T-helper 1 cell treated with Interleukin-12 subunit alpha and Interleukin-12 subunit beta and Interleukin-4 antibody, amounts not matched to agents 30 μg/mL and 1 μg/mL, for 36 hours (primary cell): ENCODE results near the gene FCRLA.

Experiments used
- H3K27ac Mint-ChIP-seq: one replicate; pipeline ENCODE4 v1.8.0; 2021; ENCODE audit warnings: mild to moderate bottlenecking, mixed read lengths
- H3K27me3 Mint-ChIP-seq: one replicate; pipeline ENCODE4 v1.8.0; 2021; ENCODE audit warnings: low read depth, mixed read lengths
- H3K36me3 Mint-ChIP-seq: one replicate; pipeline ENCODE4 v1.8.0; 2021; ENCODE audit warnings: low read depth, mixed read lengths
- H3K4me1 Mint-ChIP-seq: one replicate; pipeline ENCODE4 v1.8.0; 2021; ENCODE audit warnings: low read depth, mixed read lengths
- H3K4me3 Mint-ChIP-seq: one replicate; pipeline ENCODE4 v1.8.0; 2021; ENCODE audit warnings: mild to moderate bottlenecking, moderate library complexity, mixed read lengths
- H3K9me3 Mint-ChIP-seq: one replicate; pipeline ENCODE4 v1.8.0; 2021; ENCODE audit warnings: mixed read lengths

Gene FCRLA

DNA sequence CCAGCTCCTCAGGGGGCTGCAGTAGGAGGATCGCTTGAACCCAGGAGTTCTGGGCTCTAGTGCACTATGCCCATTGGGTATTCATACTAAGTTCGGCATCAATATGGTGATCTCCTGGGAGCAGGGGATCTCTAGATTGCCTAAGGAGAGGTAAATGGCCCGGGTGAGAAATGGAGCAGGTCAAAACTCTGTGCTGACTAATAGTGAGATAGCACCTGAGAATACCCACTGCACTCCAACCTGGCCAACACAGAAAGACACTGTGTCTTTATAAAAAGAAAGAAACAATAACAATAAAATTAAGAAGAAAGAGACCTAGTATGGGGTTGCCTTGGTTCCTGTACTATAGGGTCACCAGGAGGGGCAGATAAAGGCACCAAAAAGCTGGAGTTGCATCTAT, 28.8 kb downstream of the FCRLA start:
- H3K9me3 Mint-ChIP-seq: no peaks in the 10 kb centered on the region
- no peak overlapping the region for H3K4me3 Mint-ChIP-seq
- no peak overlapping the region for H3K27ac Mint-ChIP-seq
- peaks cover 73% of the 10 kb centered on the region for H3K27me3 Mint-ChIP-seq
- no peaks in the 10 kb centered on the region for H3K36me3 Mint-ChIP-seq
- peaks cover 15% of the 10 kb centered on the region for H3K4me1 Mint-ChIP-seq

GRCh38 chr1:161736335-161736969, 29.4 kb downstream of the FCRLA start:
- H3K9me3 Mint-ChIP-seq: no peaks in the 10 kb centered on the region
- no peaks in the 10 kb centered on the region for H3K36me3 Mint-ChIP-seq
- H3K27ac Mint-ChIP-seq: no peak overlapping the region
- H3K27me3 Mint-ChIP-seq: peaks cover 68% of the 10 kb centered on the region
- H3K4me3 Mint-ChIP-seq: no peak overlapping the region
- peaks cover 18% of the 10 kb centered on the region for H3K4me1 Mint-ChIP-seq

DNA sequence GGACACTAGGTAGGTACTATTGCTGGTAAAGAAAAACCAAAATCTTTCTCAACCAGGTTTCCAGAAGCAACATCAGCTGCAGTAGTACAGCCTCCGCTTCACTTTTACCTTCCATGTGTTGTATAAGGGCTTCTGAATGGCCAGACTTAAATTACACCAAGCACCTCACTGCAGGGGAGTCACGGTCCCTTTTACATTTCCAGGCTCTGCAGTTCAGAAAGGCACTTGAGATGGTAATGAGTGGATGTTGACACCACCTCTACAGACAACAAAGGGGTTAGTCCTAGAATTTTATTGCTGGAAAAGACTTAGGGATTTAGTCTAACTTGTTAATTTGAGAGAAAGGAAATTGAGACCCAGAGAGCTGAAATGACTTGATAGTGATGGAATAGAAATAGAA, 30.6 kb downstream of the FCRLA start:
- H3K4me3 Mint-ChIP-seq: no peak overlapping the region
- H3K36me3 Mint-ChIP-seq: no peaks in the 10 kb centered on the region
- H3K4me1 Mint-ChIP-seq: peaks cover 18% of the 10 kb centered on the region
- H3K9me3 Mint-ChIP-seq: no peaks in the 10 kb centered on the region
- no peak overlapping the region for H3K27ac Mint-ChIP-seq
- H3K27me3 Mint-ChIP-seq: peaks cover 60% of the 10 kb centered on the region

DNA sequence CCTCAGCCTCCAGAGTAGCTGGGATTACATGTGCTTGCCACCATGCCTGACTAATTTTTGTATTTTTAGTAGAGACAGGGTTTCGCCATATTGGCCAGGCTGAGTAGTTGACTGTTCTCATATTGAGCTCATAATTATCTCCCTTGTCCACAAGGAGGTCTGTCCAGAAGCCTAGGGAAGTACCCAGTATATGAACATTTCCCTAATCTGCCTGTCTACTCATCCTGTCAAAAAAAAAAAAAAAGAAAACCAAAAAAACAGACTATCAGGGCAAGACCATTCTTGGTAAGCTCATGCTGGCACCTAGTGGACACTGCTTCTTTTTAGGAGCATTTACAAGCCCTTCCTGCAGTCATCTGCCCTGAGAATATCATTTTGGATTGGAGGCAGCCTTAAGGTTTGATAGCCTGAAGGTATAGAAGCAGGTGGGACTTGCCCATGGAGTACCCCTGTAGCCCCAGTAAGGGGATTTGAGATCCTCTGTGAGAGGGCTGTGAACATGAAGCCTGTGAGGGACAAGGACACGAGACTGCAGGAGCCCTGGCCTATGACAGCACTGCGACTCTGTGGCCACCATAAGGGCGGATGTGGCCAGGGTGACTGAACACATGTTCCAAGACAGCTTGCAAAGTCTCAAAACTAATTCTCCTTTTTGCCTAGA, 31.7 kb downstream of the FCRLA start:
- Mint-ChIP-seq H3K27ac (peak overlapping the region; percentile 50), H3K9me3 (no peaks in the 10 kb centered on the region), H3K36me3 (no peaks in the 10 kb centered on the region), H3K4me3 (no peak overlapping the region), H3K27me3 (peaks cover 52% of the 10 kb centered on the region), H3K4me1 (peaks cover 19% of the 10 kb centered on the region)

DNA sequence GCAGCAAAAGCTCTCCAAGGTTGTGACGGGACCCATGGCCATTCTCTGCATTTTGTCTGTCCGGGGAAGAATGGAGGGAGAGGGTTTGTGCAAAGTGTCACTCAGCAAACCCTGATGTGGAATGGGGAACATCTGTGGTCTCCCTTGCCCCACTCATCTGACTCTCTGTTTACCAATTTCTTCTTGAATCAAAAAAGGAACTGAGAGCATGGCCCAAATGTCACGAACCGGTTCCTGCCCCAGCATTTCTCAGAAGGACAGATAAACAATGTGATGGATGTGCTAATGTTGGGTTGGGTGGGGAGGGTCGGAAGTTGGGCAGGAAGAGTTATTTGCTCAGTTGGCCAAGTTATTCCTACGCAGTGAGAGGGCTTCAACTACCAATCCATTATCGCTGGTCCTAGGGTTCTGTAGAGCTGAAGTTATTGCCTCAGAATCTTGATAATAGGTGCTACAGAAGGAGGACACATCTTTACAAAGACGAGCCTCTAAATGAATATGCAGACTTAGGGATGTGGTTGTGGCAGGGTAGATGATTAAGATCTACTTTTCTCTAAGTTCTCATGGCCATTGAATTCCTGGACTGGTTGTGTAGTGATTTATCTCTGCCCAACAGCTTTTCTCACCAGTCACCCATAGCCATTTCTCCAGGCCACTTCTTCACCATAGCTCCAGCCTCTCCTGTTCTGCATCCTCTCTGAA, 33.0 kb downstream of the FCRLA start:
- Mint-ChIP-seq H3K9me3 (no peaks in the 10 kb centered on the region), H3K36me3 (no peaks in the 10 kb centered on the region), H3K27me3 (peaks cover 52% of the 10 kb centered on the region), H3K4me1 (peaks cover 28% of the 10 kb centered on the region), H3K27ac (no peak overlapping the region), H3K4me3 (no peak overlapping the region)

DNA sequence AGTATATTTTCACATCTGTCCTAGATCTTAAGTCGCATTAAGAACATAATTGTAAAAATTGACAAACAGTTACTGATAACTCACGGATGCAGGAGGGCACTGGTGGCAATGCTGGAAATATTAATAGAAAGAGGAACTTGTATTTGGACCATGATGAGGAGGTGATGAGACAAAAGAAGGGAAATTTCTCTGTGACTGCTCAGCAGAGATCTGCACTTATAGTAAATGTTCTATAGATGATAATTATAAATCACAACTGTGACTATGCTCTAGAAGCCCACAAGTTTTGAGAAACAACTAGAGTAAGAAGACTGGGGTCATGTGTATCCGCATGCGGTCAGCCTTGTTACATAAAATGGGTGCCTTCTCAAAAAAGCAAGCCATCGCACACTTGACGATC, 33.9 kb downstream of the FCRLA start:
- no peaks in the 10 kb centered on the region for H3K9me3 Mint-ChIP-seq
- H3K27me3 Mint-ChIP-seq: peaks cover 48% of the 10 kb centered on the region
- no peaks in the 10 kb centered on the region for H3K36me3 Mint-ChIP-seq
- no peak overlapping the region for H3K27ac Mint-ChIP-seq
- peaks cover 29% of the 10 kb centered on the region for H3K4me1 Mint-ChIP-seq
- H3K4me3 Mint-ChIP-seq: no peak overlapping the region

- Mint-ChIP-seq H3K9me3 (no peaks in the 10 kb centered on the region), H3K27ac (no peak overlapping the region), H3K4me1 (peaks cover 30% of the 10 kb centered on the region), H3K4me3 (no peak overlapping the region), H3K36me3 (no peaks in the 10 kb centered on the region), H3K27me3 (peaks cover 43% of the 10 kb centered on the region)
Measured at GRCh38 chr1:161743231-161743630, 36.2 kb downstream of the FCRLA start.

GRCh38 chr1:161747801-161748200, 40.8 kb downstream of the FCRLA start:
- no peaks in the 10 kb centered on the region for H3K9me3 Mint-ChIP-seq
- H3K4me1 Mint-ChIP-seq: peaks cover 35% of the 10 kb centered on the region
- H3K36me3 Mint-ChIP-seq: peaks cover 8% of the 10 kb centered on the region
- H3K27ac Mint-ChIP-seq: no peak overlapping the region
- H3K4me3 Mint-ChIP-seq: no peak overlapping the region
- H3K27me3 Mint-ChIP-seq: peaks cover 20% of the 10 kb centered on the region

DNA sequence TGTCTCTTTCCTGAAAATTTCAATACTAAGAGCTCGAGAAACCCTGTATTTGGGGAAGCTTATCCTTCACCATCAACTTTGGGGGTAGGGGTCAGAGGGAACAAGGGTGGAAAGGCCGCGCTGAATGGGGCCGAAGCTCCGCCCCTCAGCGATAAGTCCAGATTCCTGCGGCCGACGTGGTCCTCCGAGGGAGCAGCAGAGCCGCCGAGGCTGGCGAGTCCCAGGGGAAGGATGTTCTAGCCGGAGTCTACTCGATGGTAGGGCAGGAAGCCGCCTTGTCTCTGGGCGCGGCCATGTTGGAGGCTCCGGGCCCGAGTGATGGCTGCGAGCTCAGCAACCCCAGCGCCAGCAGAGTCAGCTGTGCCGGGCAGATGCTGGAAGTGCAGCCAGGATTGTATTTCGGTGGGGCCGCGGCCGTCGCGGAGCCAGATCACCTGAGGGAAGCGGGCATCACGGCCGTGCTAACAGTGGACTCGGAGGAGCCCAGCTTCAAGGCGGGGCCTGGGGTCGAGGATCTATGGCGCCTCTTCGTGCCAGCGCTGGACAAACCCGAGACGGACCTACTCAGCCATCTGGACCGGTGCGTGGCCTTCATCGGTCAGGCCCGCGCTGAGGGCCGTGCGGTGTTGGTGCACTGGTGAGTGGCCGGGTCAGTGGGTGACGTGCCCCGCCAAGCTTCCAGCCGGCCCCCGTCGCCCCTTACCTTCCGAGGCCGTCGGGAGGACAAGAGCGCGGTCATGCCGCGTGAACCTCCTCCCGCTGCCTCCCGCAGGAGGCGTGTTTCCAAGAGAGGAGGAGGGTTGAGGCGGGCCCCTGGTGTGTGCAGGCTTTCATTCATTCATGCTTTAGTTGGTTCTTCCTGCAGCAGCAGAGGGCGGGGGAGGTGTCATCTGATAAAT, 42.7 kb downstream of the FCRLA start, which contains the start of gene DUSP12:
Gene DUSP12 (plus strand): TSS at position 278 of the 899 bp plus-strand sequence. CDS start 16 bp downstream, at position 294.
- peak within 1 kb of the TSS; percentile 99 for H3K4me3 Mint-ChIP-seq
- peaks cover 26% of the 10 kb centered on the region for H3K36me3 Mint-ChIP-seq
- H3K27me3 Mint-ChIP-seq: peaks cover 14% of the 10 kb centered on the region
- peaks cover 28% of the 10 kb centered on the region for H3K4me1 Mint-ChIP-seq
- H3K9me3 Mint-ChIP-seq: peaks cover 9% of the 10 kb centered on the region
- peak within 1 kb of the TSS; percentile 99 for H3K27ac Mint-ChIP-seq

- H3K4me3 Mint-ChIP-seq: peak overlapping the region; percentile 33
- peak overlapping the region; percentile 28 for H3K27ac Mint-ChIP-seq
- H3K27me3 Mint-ChIP-seq: no peaks in the 10 kb centered on the region
- H3K4me1 Mint-ChIP-seq: peaks cover 28% of the 10 kb centered on the region
- H3K9me3 Mint-ChIP-seq: no peaks in the 10 kb centered on the region
- peaks cover 2% of the 10 kb centered on the region for H3K36me3 Mint-ChIP-seq
Measured at GRCh38 chr1:161763522-161764098, 56.6 kb downstream of the FCRLA start.
